Gastrocnemius medialis (tissue), 4 donors: Measurements from ENCODE around the gene ELL2. TPM values are rescaled to one million over a fixed set of nuclear protein-coding genes. Genes with fewer than 3 reads are reported as not detected.

Experiments
- ATAC-seq, 2 donors: fragments of 150-250 bp; one replicate each; pipeline ENCODE4 v1.9.1; 2016
- DNase-seq, 2 donors: peaks; one replicate each; pipeline ENCODE4 v3.0.0-alpha.2; 2019
- H3K27ac ChIP-seq, 4 donors: fragments of 200-600 bp; sonication (generic); 1 replicate in 1 of 4; 2 replicates in 3 of 4; pipeline ENCODE4 v1.5.1; 2016 to 2018; ENCODE audit warnings: mild to moderate bottlenecking in 2 of 4, moderate library complexity in 1 of 4
- H3K27me3 ChIP-seq, 3 donors: fragments of 200-600 bp; sonication (generic) in 2 of 3; 1 replicate in 1 of 3; 2 replicates in 2 of 3; pipeline versions ENCODE4 v1.5.1 to v1.6.0; 2016 to 2019; ENCODE audit warnings: mild to moderate bottlenecking in 1 of 3, moderate library complexity in 1 of 3
- H3K36me3 ChIP-seq, 2 donors: fragments of 200-600 bp; sonication (generic) in 1 of 2; one replicate each; pipeline ENCODE4 v1.5.1; 2017 to 2018
- H3K4me1 ChIP-seq, 2 donors: fragments of 200-600 bp; sonication (generic) in 1 of 2; one replicate each; pipeline ENCODE4 v1.5.1; 2016 to 2017; ENCODE audit warnings: mild to moderate bottlenecking in 2 of 2
- H3K4me3 ChIP-seq, 4 donors: fragments of 200-600 bp; sonication (generic) in 3 of 4; 1 replicate in 1 of 4; 2 replicates in 3 of 4; pipeline ENCODE4 v1.5.1; 2016 to 2019; ENCODE audit warnings: mild to moderate bottlenecking in 2 of 4
- H3K9me3 ChIP-seq, 3 donors: fragments of 200-600 bp; sonication (generic) in 2 of 3; 1 replicate in 1 of 3; 2 replicates in 2 of 3; pipeline ENCODE4 v1.5.1; 2016 to 2019
- POLR2A ChIP-seq, 2 donors: fragments of 450-650 bp; IDR thresholded peaks; one replicate each; pipeline ENCODE4 v1.6.1; 2017; ENCODE audit warnings: antibody characterized with exemption in 2 of 2, mild to moderate bottlenecking in 2 of 2, moderate library complexity in 2 of 2
- in situ Hi-C, 4 donors: fragments of 200-750 bp; cut with MboI; loops; one replicate each; pipeline versions ENCODE4 v1.15.0 to v1.8.0; 2017; ENCODE audit warnings: low sequenced_read_pairs in 4 of 4
- intact Hi-C: fragments of 100-400 bp; cut with DNase I; formaldehyde crosslinking; loops from one replicate; pipeline ENCODE4 v1.15.1; 2023; ENCODE audit warnings: low total_unique reads
- total RNA-seq, 4 donors: library from RNA; depleted of rRNA; stranded (reverse); fragments of >200 nt; gene quantifications; one replicate each; pipeline versions ENCODE4 v1.1.0 to v1.2.3, GENCODE V29; 2016
- TF ChIP-seq, protein P1 (sequence below), 5 experiments: fragments of 450-650 bp in 3 of 5; fragments of 200-600 bp in 2 of 5; sonication (generic) in 2 of 5; IDR thresholded peaks in 4 of 5; conservative IDR thresholded peaks in 1 of 5; 1 replicate in 4 of 5; 2 replicates in 1 of 5; pipeline ENCODE4 v1.5.1; 2016 to 2019; ENCODE audit warnings: antibody characterized with exemption in 5 of 5, mild to moderate bottlenecking in 3 of 5, moderate library complexity in 3 of 5

ELL2 gene
- total RNA-seq, 4 donors from 2014 or later = 35.2 to 64.5 (median 42.9) TPM

- DNase-seq (no peak), ATAC-seq (no peak)
- in situ Hi-C loops (loop anchor here in 2 of 4 donors (10.0 to 25.0 kb wide), 3 partner anchors 467 to 844 kb away; no protein-coding TSS in a partner anchor), intact Hi-C loops (no loop called here)
- Histone ChIP-seq H3K27me3 (no peaks in the 10 kb centered on the region), H3K36me3 (no peaks in the 10 kb centered on the region), H3K27ac (no peak overlapping the region), H3K9me3 (no peaks in the 10 kb centered on the region), H3K4me3 (no peak overlapping the region), H3K4me1 (peaks cover 19 to 22% of the 10 kb centered on the region in 2 donors)
- TF ChIP-seq POLR2A (IDR thresholded peaks at IDR 0.05) = no peak
- TF ChIP-seq, protein P1, sequence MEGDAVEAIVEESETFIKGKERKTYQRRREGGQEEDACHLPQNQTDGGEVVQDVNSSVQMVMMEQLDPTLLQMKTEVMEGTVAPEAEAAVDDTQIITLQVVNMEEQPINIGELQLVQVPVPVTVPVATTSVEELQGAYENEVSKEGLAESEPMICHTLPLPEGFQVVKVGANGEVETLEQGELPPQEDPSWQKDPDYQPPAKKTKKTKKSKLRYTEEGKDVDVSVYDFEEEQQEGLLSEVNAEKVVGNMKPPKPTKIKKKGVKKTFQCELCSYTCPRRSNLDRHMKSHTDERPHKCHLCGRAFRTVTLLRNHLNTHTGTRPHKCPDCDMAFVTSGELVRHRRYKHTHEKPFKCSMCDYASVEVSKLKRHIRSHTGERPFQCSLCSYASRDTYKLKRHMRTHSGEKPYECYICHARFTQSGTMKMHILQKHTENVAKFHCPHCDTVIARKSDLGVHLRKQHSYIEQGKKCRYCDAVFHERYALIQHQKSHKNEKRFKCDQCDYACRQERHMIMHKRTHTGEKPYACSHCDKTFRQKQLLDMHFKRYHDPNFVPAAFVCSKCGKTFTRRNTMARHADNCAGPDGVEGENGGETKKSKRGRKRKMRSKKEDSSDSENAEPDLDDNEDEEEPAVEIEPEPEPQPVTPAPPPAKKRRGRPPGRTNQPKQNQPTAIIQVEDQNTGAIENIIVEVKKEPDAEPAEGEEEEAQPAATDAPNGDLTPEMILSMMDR (IDR thresholded peaks at IDR 0.05 in 4 of 5, conservative IDR thresholded peaks at IDR 0.05 in 1 of 5) = no peak
Observed at GRCh38 chr5:95868136-95868535, 93.5 kb downstream of the ELL2 start.

DNA sequence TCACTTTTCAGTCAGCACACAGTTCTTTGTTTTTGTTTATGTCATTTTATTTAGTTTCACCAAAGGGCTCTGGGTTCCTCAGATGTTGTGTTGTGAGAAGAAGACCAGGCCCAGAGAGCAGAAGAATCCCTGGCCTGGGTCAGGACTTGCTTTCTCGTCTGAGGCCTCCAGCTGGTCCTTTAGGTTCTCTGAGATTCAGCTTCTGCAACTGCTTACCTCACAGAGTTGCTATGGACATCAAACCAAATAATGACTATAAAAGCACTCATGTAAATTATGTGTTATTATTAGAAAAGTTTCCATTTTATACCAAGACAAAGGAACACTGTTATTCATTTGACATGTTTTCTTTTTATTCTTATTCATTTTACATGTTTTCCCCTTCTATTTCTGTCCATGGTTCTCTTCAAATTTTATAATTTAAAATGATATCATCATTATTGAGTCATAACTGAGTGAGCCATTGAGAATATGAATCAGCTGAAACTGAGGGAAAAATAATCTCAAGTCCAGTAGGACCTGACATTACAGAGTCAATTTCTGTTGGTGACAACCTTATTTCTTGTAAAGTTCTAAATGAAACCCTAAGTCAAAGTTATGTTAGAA is 95.1 kb downstream of the ELL2 start:
- Histone ChIP-seq H3K4me3 (no peak overlapping the region), H3K27ac (peak overlapping the region in 2 of 4 donors; percentile 22 to 31), H3K27me3 (no peaks in the 10 kb centered on the region), H3K4me1 (peaks cover 29 to 32% of the 10 kb centered on the region in 2 donors), H3K36me3 (no peaks in the 10 kb centered on the region), H3K9me3 (no peaks in the 10 kb centered on the region)
- intact Hi-C loops = no loop called here
- no peak for ATAC-seq
- in situ Hi-C loops = loop anchor here in 2 of 4 donors (10.0 to 25.0 kb wide), 3 partner anchors 468 to 846 kb away; no protein-coding TSS in a partner anchor
- no peak for DNase-seq
- TF ChIP-seq POLR2A (IDR thresholded peaks at IDR 0.05) = no peak
- TF ChIP-seq, protein P1 (IDR thresholded peaks at IDR 0.05 in 4 of 5, conservative IDR thresholded peaks at IDR 0.05 in 1 of 5) = no peak

DNA sequence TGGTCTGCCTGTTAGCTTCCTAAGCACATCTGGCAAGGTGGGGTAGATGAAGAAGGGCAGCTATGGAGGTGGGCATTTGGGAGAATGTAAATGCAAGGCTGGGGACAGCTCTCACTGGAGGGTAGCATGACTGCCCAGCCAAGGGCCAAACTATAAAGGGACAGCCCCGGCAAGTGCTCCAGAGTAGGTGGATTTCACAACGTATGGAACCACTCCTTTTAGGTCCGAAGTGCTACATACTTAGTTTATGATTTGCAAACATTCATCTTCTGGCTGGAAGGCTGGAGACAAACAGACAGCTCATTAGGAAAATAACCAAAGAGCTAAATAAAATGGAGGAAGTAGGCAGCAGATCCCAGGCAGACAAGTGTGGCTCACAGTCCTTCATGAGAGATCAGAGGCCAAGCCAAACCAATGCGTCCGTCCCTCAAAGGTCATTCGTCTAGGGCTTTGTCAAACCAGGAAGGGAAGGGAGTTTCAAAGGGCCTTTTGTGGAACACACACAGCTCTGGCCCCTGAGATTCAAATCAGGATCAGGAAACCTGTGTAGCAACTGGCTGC is 96.6 kb downstream of the ELL2 start:
- no peak for TF ChIP-seq POLR2A (IDR thresholded peaks at IDR 0.05)
- TF ChIP-seq, protein P1 (IDR thresholded peaks at IDR 0.05 in 4 of 5, conservative IDR thresholded peaks at IDR 0.05 in 1 of 5) = no peak
- peaks cover 36 to 38% of the 10 kb centered on the region in 2 donors for H3K4me1 ChIP-seq
- no peaks in the 10 kb centered on the region for H3K36me3 ChIP-seq
- H3K9me3 ChIP-seq = no peaks in the 10 kb centered on the region
- in situ Hi-C loops (loop anchor here in 2 of 4 donors (10.0 to 25.0 kb wide), 3 partner anchors 470 to 847 kb away; no protein-coding TSS in a partner anchor), intact Hi-C loops (no loop called here)
- DNase-seq = peak in 1 of 2 donors; percentile 13
- H3K4me3 ChIP-seq = no peak overlapping the region
- H3K27me3 ChIP-seq = no peaks in the 10 kb centered on the region
- H3K27ac ChIP-seq = peak overlapping the region in 1 of 4 donors; percentile 86
- ATAC-seq = no peak

- Histone ChIP-seq H3K36me3 (no peaks in the 10 kb centered on the region), H3K4me1 (peaks cover 38 to 41% of the 10 kb centered on the region in 2 donors), H3K9me3 (no peaks in the 10 kb centered on the region), H3K27me3 (no peaks in the 10 kb centered on the region), H3K4me3 (no peak overlapping the region), H3K27ac (peak overlapping the region in 2 of 4 donors; percentile 86 to 94)
- TF ChIP-seq, protein P1 (IDR thresholded peaks at IDR 0.05 in 4 of 5, conservative IDR thresholded peaks at IDR 0.05 in 1 of 5) = no peak
- intact Hi-C loops (no loop called here), in situ Hi-C loops (loop anchor here in 2 of 4 donors (10.0 to 25.0 kb wide), 3 partner anchors 470 to 848 kb away; no protein-coding TSS in a partner anchor)
- ATAC-seq (no peak), DNase-seq (no peak)
Observed at GRCh38 chr5:95864456-95864855, 97.2 kb downstream of the ELL2 start.
